Subcutaneous adipose tissue (tissue), 4 donors: Measurements from ENCODE around the gene COQ8A. TPM values are rescaled to one million over a fixed set of nuclear protein-coding genes. Genes with fewer than 3 reads are reported as not detected.

Source experiments
- CTCF ChIP-seq: fragments of 450-650 bp; IDR thresholded peaks from one replicate; pipeline ENCODE4 v1.5.1; 2016; ENCODE audit warnings: low read depth, mild to moderate bottlenecking, control low read depth, antibody characterized with exemption, moderate library complexity
- total RNA-seq, 4 donors: library from RNA; depleted of rRNA; stranded (reverse); fragments of >200 nt; gene quantifications; one replicate each; pipeline ENCODE4 v1.1.0, GENCODE V29; 2016

Gene COQ8A
- total RNA-seq, 4 donors from 2014 or later: 119 to 506 (median 227) TPM

- no peak for TF ChIP-seq CTCF
These were observed 3.1 kb downstream of the COQ8A start for GRCh38 chr1:226943156-226943555.

GRCh38 chr1:226943927-226944326 is 3.8 kb downstream of the COQ8A start:
- TF ChIP-seq CTCF: no peak

DNA sequence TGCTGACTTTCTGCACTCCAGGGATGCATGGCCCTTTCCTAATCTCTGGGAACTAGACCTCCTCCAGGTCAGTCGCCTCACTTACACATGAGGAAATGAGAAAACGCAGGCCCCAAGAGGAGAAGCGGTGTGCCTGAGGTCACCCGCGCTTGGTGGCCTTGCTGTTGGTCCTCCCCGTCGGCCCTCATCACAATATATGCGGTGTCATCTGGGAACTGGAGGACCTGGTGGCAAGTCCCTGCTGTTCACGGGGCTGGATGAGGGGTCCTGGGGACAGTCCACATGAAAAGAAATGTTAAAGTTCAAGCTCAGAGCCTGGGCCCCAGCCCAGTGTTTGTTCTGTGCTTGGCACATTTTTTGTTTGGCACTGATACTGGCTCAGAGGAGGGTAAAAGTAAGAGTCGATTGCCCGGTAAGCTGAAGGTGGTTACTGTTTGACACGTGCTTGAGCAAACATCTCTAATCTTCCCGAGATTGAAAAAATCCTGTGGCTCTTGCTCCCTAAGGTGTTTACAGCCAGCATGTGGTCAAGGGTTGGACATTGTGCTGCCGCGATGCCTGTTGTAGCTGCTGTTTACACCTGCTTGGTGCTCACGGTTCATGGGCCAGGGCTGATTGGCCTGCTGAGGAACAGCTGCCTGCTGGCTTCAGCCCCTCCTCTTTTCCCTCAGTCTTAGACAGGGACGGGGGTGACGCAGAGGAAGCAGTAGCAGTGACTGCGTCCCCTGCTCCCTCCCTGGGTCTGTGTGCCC is 5.2 kb downstream of the COQ8A start:
- no peak for TF ChIP-seq CTCF

DNA sequence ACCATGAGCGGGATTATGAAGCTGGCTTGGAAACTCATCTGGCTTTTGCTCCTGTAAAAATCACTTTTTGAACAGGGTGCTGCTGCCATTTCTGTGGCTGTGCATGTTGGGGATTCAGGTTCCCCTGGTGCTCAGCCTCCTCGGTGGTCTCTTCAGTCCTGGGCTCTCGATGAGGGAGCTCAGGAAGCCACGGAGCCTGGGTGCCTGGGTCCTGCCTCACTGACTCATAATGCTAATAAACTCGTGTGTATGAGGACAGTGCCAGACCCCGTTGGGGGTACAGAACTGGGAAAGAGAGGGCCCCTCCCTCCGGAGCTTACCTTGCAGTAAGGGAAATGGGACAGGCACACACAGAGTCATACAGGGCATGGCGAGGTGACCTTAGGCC is 5.8 kb downstream of the COQ8A start:
- no peak for TF ChIP-seq CTCF

- TF ChIP-seq CTCF: no peak
These were observed 6.2 kb downstream of the COQ8A start for GRCh38 chr1:226946285-226946684.

DNA sequence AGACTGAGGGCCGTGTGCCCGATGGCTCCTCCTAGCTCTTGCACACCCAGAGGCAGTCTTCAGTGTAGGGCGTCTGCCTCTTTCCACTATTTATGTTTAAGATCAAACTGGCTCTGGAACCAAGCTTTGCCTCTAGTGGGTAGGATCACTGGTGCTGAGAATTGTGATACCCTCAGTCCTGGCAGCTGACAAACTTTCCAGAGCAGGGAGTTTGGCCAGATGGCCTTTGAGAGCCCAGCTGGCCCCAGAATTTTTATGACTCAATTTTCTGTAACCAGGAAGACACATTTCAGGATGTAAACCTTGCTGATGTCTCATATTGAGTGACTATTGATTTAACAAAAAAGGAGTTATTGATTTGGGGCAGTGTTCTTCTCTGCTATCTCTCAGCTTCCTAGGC is 6.7 kb downstream of the COQ8A start:
- no peak for TF ChIP-seq CTCF

DNA sequence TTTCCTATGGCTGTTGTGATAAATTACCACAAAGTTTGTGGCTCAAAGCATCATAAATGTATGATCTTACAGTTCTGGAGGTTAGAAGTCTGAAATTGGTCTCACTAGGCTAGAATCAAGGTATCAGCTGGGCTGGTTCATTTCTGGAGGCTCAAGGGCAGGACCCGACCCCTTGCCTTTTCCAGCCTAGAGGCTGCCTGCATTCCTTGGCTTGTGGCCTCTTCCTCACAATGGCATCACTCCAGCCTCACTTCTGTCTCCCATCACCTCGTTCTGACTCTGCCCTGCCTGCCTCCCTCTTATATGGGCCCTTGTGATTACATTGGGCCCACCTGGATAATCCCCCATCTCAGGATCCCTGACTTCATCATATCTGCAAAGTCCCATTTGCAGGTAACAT is 8.0 kb downstream of the COQ8A start:
- TF ChIP-seq CTCF: no peak
